Activated CD8-positive, alpha-beta memory T cell treated with anti-CD3 and anti-CD28 coated beads for 4 hours (primary cell): Measurements from ENCODE around the gene AEBP1.

Source experiments
- DNase-seq, 2 donors: peaks; one replicate each; pipeline ENCODE4 v3.0.0-alpha.2; 2020; ENCODE audit warnings: low read depth in 2 of 2

Gene AEBP1

GRCh38 chr7:44155191-44156185 is 51.3 kb downstream of the AEBP1 start:
- no peak for DNase-seq

GRCh38 chr7:44156453-44157010 is 52.4 kb downstream of the AEBP1 start:
- DNase-seq, result no peak

- no peak for DNase-seq
These were observed 53.3 kb downstream of the AEBP1 start for GRCh38 chr7:44157116-44158080.

- DNase-seq, result no peak
These were observed 54.1 kb downstream of the AEBP1 start for GRCh38 chr7:44158096-44158872.

- no peak for DNase-seq
These were observed 54.9 kb downstream of the AEBP1 start for GRCh38 chr7:44158873-44159631.

- no peak for DNase-seq
These were observed 55.9 kb downstream of the AEBP1 start for GRCh38 chr7:44159824-44160630.

GRCh38 chr7:44161371-44161770 is 57.2 kb downstream of the AEBP1 start:
- DNase-seq, result no peak

GRCh38 chr7:44162179-44162578 is 58.0 kb downstream of the AEBP1 start:
- no peak for DNase-seq

GRCh38 chr7:44162785-44163395 is 58.7 kb downstream of the AEBP1 start:
- DNase-seq, result no peak

GRCh38 chr7:44163591-44163990 is 59.4 kb downstream of the AEBP1 start:
- no peak for DNase-seq
